PC-3 (cell line): ENCODE measurements around the gene CCSER2.

Source experiments
- EZH2 ChIP-seq: fragments of 300-600 bp; sonication (generic); IDR thresholded peaks from one replicate; pipeline ENCODE4 v1.6.1; 2017; ENCODE audit warnings: antibody characterized with exemption, mild to moderate bottlenecking, low read length; ENCODE audit not compliant: unreplicated experiment
- TF ChIP-seq, protein P1 (sequence below): fragments of 300-600 bp; sonication (generic); conservative IDR thresholded peaks from 2 replicates; pipeline ENCODE4 v1.5.1; 2017; ENCODE audit warnings: antibody characterized with exemption, low read depth, mild to moderate bottlenecking, low read length

DNA sequence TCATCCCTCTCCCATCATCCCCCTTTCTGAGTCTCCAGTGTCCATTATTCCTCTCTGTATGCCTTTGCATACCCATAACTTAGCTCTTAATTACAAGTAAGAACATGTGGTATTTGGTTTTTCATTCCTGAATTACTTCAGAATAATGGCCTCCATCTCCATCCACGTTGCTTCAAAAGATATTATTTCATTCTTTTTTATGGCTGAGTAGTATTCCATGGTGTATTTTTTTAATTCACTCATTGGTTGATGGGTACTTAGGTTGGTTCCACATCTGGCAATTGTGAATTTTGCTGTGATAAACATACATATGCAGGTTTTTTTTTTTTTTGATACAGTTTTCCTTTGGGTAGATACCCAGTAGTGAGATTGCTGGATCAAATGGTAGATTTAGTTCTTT lies 40.4 kb downstream of the CCSER2 start:
- TF ChIP-seq EZH2: no peak
- TF ChIP-seq, protein P1, sequence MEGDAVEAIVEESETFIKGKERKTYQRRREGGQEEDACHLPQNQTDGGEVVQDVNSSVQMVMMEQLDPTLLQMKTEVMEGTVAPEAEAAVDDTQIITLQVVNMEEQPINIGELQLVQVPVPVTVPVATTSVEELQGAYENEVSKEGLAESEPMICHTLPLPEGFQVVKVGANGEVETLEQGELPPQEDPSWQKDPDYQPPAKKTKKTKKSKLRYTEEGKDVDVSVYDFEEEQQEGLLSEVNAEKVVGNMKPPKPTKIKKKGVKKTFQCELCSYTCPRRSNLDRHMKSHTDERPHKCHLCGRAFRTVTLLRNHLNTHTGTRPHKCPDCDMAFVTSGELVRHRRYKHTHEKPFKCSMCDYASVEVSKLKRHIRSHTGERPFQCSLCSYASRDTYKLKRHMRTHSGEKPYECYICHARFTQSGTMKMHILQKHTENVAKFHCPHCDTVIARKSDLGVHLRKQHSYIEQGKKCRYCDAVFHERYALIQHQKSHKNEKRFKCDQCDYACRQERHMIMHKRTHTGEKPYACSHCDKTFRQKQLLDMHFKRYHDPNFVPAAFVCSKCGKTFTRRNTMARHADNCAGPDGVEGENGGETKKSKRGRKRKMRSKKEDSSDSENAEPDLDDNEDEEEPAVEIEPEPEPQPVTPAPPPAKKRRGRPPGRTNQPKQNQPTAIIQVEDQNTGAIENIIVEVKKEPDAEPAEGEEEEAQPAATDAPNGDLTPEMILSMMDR: no peak
